Activated CD4-positive, alpha-beta T cell treated with anti-CD3 and anti-CD28 coated beads, Interleukin-2, amount 50 U/mL, for 48 hours (primary cell): ENCODE measurements around the gene HNRNPL.
"Not testable (repeated sequence)": the region's sequence is repeated elsewhere in the genome, so short reads cannot be mapped to it uniquely, and the experiment has no call there.

ENCODE experiments used
- DNase-seq, 2 experiments: peaks; one replicate each; pipeline ENCODE4 v3.0.0-alpha.2; 2020

Gene HNRNPL

DNA sequence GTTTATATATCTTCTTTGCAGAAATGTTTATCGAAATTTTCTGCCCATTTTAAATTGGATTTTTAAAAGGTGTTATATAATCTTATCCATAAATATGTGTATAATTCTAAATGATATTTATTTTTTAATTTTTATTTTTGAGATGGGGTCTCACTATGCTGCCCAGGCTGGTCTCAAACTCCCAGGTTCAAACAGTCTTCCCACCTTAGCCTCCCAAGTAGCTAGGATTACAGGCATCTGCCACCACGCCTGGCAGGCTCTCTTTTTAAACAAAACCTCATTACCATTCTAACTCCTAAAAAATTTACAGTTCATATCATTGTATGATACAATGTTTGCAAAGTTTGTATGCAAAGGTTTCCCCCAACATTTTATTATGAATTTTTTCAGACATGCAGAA, 53.6 kb downstream of the HNRNPL start:
- no peak for DNase-seq

DNA sequence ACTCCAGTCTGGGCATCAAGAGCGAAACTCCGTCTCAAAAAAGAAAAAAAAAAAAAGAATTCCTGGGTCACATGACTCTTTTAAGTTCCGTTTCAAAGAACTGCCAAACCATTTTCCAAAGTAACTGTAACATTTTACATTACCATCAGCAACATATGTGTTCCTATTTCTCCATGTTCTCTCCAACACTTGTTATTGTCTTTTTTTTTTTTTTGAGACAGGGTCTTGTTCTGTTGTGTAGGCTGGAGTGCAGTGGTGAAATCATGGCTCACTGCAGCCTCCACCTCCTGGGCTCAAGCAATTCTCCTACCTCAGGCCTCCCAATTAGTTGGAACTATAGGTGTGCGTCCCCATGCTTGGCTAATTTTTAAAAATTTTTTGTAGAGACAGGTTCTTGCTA, 54.2 kb downstream of the HNRNPL start:
- no peak for DNase-seq

DNA sequence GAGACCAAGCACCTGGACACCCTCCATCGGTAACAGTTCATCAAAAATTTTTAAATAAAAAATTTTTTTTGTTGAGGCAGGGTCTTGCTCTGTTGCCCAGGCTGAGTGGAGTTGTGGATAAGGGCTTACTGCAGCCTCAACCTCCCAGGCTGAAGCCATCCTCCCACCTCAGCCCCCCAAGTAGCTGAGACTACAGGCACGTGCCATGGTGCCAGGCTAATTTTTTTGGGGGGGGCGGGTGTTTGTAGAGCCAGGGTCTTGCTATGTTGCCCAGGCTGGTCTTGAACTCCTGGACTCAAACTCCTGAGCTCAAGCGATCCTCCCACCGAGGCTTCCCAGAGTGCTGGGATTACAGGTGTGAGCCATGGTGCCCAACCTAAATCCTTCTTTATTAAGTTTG, 56.1 kb downstream of the HNRNPL start:
- DNase-seq, result no peak

- DNase-seq, result no peak
Measured at GRCh38 chr19:38793177-38793576, 56.6 kb downstream of the HNRNPL start.

GRCh38 chr19:38792250-38793111, 57.3 kb downstream of the HNRNPL start:
- DNase-seq, result peak; percentile 42 to 55

- DNase-seq, result not testable (repeated sequence)
Measured at GRCh38 chr19:38791451-38792064, 58.2 kb downstream of the HNRNPL start.

DNA sequence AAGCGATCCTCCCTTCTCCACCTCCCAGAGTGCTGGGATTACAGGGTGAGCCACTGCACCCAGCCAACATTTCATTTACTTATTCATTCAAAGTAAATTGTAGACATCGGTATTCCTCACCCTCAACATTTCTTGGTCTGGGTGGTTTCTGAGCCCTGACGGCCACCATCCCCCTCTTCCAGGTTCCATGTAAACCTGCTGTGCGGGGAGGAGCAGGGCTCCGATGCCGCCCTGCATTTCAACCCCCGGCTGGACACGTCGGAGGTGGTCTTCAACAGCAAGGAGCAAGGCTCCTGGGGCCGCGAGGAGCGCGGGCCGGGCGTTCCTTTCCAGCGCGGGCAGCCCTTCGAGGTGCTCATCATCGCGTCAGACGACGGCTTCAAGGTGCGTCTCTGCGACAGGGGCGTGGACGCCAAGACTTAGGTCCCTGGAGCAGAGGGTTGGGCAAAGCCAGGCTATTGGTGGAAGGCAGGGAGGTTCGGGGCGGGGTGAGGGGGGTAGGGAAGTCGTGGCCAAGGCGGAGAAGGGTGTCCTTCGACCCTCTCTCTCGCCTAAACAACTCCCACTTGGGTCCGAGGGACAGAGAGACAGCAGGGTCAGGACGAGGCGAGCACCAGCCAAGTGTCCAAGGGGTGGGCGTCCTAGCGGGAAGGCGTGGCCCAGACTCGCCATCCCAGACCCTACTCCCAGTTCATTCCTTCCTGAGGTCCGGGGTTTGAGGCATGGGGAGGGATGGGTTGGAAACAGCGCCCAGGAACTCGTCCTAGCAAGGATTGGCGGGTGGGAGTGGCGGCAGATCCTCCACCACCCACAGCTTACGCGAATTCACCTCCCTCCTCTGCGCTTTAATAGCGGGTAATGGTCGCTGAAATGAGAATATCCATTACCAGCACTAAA, 59.0 kb downstream of the HNRNPL start:
- DNase-seq, result not testable (repeated sequence)

DNA sequence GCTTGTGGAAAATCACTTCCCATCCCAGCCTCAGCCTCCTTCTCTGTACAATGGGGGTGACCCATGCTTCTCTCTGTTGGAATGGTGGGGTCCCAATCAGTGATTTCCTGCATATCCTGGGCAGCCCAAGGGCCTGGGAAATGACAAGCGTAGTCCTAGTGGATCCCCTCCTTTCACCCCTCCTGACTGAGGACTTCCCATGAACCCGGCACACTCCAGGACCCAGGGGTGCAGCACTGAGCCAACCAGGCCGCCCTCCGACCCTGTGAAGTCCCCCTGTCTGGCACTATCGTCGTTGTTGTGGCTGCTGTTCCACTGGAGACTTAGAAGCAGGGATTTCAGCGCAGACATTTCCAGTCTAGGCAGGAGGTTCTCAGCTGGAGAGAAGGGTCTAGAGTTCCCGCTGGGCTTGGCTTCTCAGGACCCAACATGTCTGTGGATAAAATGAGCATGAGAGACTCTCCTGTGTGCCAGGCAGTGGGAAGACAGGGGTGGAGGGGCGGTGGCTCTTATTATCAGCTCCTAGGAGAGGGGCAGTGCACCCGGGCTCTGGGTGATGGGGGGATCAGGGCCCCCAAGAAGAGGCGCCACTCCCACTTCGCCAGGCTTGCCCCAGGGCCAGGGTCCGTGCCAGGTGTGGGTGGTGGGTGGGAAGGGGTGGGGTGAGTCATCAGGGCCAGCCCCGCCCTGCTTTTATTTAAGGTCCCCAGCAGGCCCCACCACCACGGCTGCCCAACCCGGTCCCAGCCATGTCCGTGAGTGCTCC, 61.1 kb downstream of the HNRNPL start, which contains the start of gene LGALS7B:
LGALS7B (plus strand) TSS at position 723 of the 766 bp plus-strand sequence; CDS start at position 750, 27 bp downstream.
- no peak for DNase-seq

- DNase-seq, result no peak
Measured at GRCh38 chr19:38786572-38787265, 63.1 kb downstream of the HNRNPL start.
